PC-3 (cell line): Measurements from ENCODE around the gene OLFML2B. TPM values are rescaled to one million over a fixed set of nuclear protein-coding genes. Genes with fewer than 3 reads are reported as not detected.

Experiments
- ATAC-seq: fragments of 200-7000 bp; cut with Tn5 transposase; 2 replicates; pipeline ENCODE4 v1.9.1; 2020; ENCODE audit warnings: mild to moderate bottlenecking, moderate library complexity
- BruUV-seq: library from RNA; stranded (reverse); fragments of 400-500 nt; replicated peaks from 2 replicates; lab custom pipeline; 2021; lab: Mats Ljungman, UMichigan
- CTCF ChIA-PET: fragments of 300-600 bp; sonication (Branson Sonifier 250); formaldehyde crosslinking; loops from one replicate; lab custom pipeline; 2022; ENCODE audit warnings: antibody characterized with exemption; lab: Charles Lee
- POLR2A ChIA-PET: fragments of 300-600 bp; sonication (Branson Sonifier 250); formaldehyde crosslinking; loops from one replicate; lab custom pipeline; 2022; ENCODE audit warnings: antibody characterized with exemption; ENCODE audit not compliant: unreplicated experiment; lab: Charles Lee
- DNase-seq: peaks from one replicate; pipeline ENCODE4 v3.0.0-alpha.2; 2015
- H2AFZ ChIP-seq: fragments of 300-600 bp; sonication (generic); 2 replicates; pipeline ENCODE4 v1.6.0; 2016; ENCODE audit warnings: antibody characterized with exemption, low read length
- H3F3A ChIP-seq: fragments of 300-600 bp; sonication (generic); one replicate; pipeline ENCODE4 v1.6.0; 2017; ENCODE audit warnings: antibody characterized with exemption, low read length, control low read depth, mild to moderate bottlenecking; ENCODE audit not compliant: unreplicated experiment
- H3K27ac ChIP-seq: fragments of 300-600 bp; sonication (generic); 2 replicates; pipeline ENCODE4 v1.5.1; 2016; ENCODE audit warnings: mild to moderate bottlenecking, low read length
- H3K27me3 ChIP-seq: fragments of 300-600 bp; sonication (generic); 2 replicates; pipeline ENCODE4 v1.6.1; 2016; ENCODE audit warnings: low read length, mixed read lengths
- H3K36me3 ChIP-seq: fragments of 300-600 bp; sonication (generic); 2 replicates; pipeline ENCODE4 v1.6.1; 2016; ENCODE audit warnings: low read depth, mixed run types, low read length, mixed read lengths
- H3K4me1 ChIP-seq: fragments of 300-600 bp; sonication (generic); 2 replicates; pipeline ENCODE4 v1.5.1; 2016; ENCODE audit warnings: low read length; ENCODE audit not compliant: insufficient read depth
- H3K4me2 ChIP-seq: fragments of 300-600 bp; sonication (generic); 2 replicates; pipeline ENCODE4 v1.6.0; 2016; ENCODE audit warnings: low read length
- H3K4me3 ChIP-seq: fragments of 300-600 bp; sonication (generic); 2 replicates; pipeline ENCODE4 v1.5.1; 2016; ENCODE audit warnings: mild to moderate bottlenecking, low read length, mixed read lengths
- H3K79me2 ChIP-seq: fragments of 300-600 bp; sonication (generic); 2 replicates; pipeline ENCODE4 v1.6.1; 2017; ENCODE audit warnings: low read length, mixed read lengths
- H3K9ac ChIP-seq: fragments of 300-600 bp; sonication (generic); 2 replicates; pipeline ENCODE4 v1.6.0; 2016; ENCODE audit warnings: mild to moderate bottlenecking, low read length
- H3K9me2 ChIP-seq: fragments of 300-600 bp; sonication (generic); replicated peaks from 2 replicates; pipeline ENCODE4 v1.6.1; 2016; ENCODE audit warnings: mixed run types, low read length, mixed read lengths
- H3K9me3 ChIP-seq: fragments of 300-600 bp; sonication (generic); 2 replicates; pipeline ENCODE4 v1.6.1; 2016; ENCODE audit warnings: low read length, mixed read lengths
- H4K20me1 ChIP-seq: fragments of 300-600 bp; sonication (generic); 2 replicates; pipeline ENCODE4 v1.6.1; 2016; ENCODE audit warnings: low read length, mixed read lengths
- EZH2 ChIP-seq: fragments of 300-600 bp; sonication (generic); IDR thresholded peaks from one replicate; pipeline ENCODE4 v1.6.1; 2017; ENCODE audit warnings: antibody characterized with exemption, mild to moderate bottlenecking, low read length; ENCODE audit not compliant: unreplicated experiment
- EZH2phosphoT487 ChIP-seq: fragments of 300-600 bp; sonication (generic); IDR thresholded peaks from 2 replicates; pipeline ENCODE4 v1.6.1; 2018; ENCODE audit warnings: mild to moderate bottlenecking, antibody characterized with exemption, low read length, borderline replicate concordance
- intact Hi-C: fragments of 100-400 bp; cut with micrococcal nuclease; formaldehyde crosslinking; loops from 2 replicates; pipeline ENCODE4 v1.9.0; 2023
- total RNA-seq: library from RNA; depleted of rRNA; stranded (reverse); fragments of >200 nt; gene quantifications from 2 replicates; pipeline ENCODE4 v1.2.3, GENCODE V29; 2014; rRNA removed
- TF ChIP-seq, protein P1 (sequence below): fragments of 300-600 bp; sonication (generic); conservative IDR thresholded peaks from 2 replicates; pipeline ENCODE4 v1.5.1; 2017; ENCODE audit warnings: antibody characterized with exemption, low read depth, mild to moderate bottlenecking, low read length

Gene OLFML2B
- total RNA-seq, 1 experiment from 2014 or later, result 1.4 TPM

DNA sequence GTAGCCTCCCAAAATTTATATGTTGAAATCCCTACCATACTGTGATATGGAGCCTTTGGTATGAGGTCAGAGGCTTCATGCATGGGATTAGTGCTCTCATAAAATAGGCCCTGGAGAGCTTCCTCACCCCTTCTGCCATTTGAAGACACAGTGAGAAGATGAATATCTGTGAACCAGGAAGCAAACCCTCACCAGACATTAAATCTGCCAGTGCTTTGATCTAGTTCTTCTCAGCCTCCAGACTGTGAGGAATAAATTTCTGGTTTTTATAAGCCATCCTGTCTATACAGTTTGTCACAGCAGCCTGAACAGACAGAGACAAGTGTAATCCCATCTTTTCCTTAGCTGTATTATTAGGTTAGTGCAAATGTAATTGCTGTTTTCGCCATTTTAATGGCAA is 88.4 kb downstream of the OLFML2B start:
- Histone ChIP-seq H4K20me1 (no peaks in the 10 kb centered on the region), H3K4me1 (peaks cover 22% of the 10 kb centered on the region), H3K27me3 (no peaks in the 10 kb centered on the region), H3K27ac (no peak overlapping the region), H3K4me3 (no peak overlapping the region), H3K9ac (no peak overlapping the region), H3K79me2 (no peaks in the 10 kb centered on the region), H3K36me3 (no peaks in the 10 kb centered on the region), H3K4me2 (no peak overlapping the region), H3K9me3 (no peaks in the 10 kb centered on the region), H3K9me2 (no peaks in the 10 kb centered on the region), H3F3A (no peaks in the 10 kb centered on the region), H2AFZ (no peak overlapping the region)
- no TSS peak for BruUV-seq
- ATAC-seq (no peak), DNase-seq (no peak)
- CTCF ChIA-PET, result no interaction called here
- POLR2A ChIA-PET, result no interaction called here
- intact Hi-C loops, result no loop called here
- no peak for TF ChIP-seq EZH2phosphoT487
- TF ChIP-seq, protein P1, sequence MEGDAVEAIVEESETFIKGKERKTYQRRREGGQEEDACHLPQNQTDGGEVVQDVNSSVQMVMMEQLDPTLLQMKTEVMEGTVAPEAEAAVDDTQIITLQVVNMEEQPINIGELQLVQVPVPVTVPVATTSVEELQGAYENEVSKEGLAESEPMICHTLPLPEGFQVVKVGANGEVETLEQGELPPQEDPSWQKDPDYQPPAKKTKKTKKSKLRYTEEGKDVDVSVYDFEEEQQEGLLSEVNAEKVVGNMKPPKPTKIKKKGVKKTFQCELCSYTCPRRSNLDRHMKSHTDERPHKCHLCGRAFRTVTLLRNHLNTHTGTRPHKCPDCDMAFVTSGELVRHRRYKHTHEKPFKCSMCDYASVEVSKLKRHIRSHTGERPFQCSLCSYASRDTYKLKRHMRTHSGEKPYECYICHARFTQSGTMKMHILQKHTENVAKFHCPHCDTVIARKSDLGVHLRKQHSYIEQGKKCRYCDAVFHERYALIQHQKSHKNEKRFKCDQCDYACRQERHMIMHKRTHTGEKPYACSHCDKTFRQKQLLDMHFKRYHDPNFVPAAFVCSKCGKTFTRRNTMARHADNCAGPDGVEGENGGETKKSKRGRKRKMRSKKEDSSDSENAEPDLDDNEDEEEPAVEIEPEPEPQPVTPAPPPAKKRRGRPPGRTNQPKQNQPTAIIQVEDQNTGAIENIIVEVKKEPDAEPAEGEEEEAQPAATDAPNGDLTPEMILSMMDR, result no peak
- TF ChIP-seq EZH2, result no peak

DNA sequence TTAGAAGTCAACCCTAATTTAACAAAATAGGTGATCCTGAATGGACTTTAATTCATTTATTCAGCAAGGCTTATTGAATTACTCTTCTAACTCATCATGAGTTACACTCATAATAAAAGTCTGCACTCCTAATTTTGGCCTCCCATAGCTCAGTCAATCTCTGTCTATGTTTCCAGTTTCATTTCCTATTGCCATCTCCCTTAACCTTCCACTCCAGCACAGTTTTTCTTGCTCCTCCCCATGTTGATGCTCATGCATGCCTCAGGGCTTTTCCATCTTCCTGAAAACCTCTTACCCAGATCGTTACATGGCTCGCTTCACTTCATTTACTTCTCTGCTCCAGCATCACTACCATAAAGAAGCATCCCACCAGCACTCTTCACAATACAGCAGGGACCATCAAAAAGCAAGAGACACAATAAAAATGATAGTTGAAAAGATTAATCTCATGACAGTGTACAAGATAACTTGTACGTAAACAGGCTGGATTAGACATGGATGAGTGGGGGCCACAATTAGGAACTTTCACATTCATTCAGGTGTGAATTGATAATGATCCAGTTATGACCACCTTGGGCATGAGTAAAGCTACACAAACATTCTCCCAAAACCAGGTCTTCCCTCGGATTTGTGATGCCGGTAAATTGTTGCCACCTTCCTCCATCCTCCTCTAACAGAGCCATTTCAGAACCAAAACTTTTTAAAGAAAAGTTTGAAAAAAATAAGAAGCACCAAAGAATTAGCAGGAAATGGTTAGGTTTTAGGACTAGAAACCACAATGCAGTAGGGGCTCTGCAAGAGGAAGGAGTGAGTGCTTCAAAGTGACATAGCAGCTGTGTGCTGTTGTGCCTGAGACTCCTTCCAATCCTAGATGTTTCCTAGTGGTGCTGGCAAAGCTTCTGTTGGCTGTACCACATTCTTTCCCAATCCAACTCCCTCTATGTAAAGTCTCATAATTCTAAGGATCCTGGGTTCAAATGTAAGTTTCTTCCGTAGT is 89.8 kb downstream of the OLFML2B start:
- Histone ChIP-seq H3F3A (no peaks in the 10 kb centered on the region), H3K4me3 (no peak overlapping the region), H4K20me1 (no peaks in the 10 kb centered on the region), H3K27ac (no peak overlapping the region), H2AFZ (no peak overlapping the region), H3K79me2 (no peaks in the 10 kb centered on the region), H3K9me3 (no peaks in the 10 kb centered on the region), H3K4me2 (no peak overlapping the region), H3K36me3 (no peaks in the 10 kb centered on the region), H3K4me1 (peaks cover 27% of the 10 kb centered on the region), H3K9me2 (no peaks in the 10 kb centered on the region), H3K9ac (no peak overlapping the region), H3K27me3 (no peaks in the 10 kb centered on the region)
- intact Hi-C loops, result no loop called here
- DNase-seq (no peak), ATAC-seq (no peak)
- ChIA-PET POLR2A (no interaction called here), CTCF (interaction anchor here (0.5 kb wide), 1 partner anchor 342 kb away, joined by 5 read pairs; no protein-coding TSS in a partner anchor)
- TF ChIP-seq, protein P1, result no peak
- TF ChIP-seq EZH2 (no peak), EZH2phosphoT487 (no peak)
- no TSS peak for BruUV-seq

Other genes with a start within 250 kb of the OLFML2B start
- gene NOS1AP, start 45.8 kb upstream of the OLFML2B start, total RNA-seq, result 1.6 and 2.6 TPM in 2 replicates